HG02884 (cell line): ENCODE measurements around the gene ARID1B.

Experiments used
- ATAC-seq: cut with Tn5 transposase; IDR thresholded peaks from one replicate; pipeline ENCODE4 v1.9.1; 2021; ENCODE audit warnings: mild to moderate bottlenecking, moderate library complexity; ENCODE audit not compliant: unreplicated experiment

The ARID1B gene

DNA sequence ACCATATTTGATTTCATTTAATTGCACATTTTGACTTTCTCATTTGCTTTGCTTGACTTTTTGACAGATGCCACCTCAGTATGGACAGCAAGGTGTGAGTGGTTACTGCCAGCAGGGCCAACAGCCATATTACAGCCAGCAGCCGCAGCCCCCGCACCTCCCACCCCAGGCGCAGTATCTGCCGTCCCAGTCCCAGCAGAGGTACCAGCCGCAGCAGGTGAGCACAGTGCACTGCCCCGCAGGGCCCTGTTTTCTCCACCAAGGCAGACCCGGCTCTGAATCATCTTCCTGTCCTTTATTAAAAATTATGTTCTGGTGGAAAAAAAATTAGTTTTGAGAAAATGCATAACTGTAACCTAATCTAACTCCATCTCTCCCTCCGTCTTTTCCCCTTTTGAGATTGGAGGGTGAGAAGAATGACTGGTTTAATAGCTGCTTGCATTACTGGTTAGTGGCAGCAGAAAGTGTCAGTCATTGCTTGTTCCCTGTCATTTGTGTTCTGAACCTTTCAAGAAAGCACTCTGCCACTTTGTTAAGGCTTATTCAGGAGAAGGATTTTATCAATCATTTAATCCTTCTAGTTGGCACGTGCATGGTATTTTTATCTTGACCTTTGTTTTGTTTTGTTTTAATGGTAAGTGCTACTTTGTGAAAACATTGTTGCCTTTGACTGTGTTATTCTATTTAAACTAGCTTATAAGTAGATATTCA, 124.3 kb downstream of the ARID1B start:
- ATAC-seq, result no peak

DNA sequence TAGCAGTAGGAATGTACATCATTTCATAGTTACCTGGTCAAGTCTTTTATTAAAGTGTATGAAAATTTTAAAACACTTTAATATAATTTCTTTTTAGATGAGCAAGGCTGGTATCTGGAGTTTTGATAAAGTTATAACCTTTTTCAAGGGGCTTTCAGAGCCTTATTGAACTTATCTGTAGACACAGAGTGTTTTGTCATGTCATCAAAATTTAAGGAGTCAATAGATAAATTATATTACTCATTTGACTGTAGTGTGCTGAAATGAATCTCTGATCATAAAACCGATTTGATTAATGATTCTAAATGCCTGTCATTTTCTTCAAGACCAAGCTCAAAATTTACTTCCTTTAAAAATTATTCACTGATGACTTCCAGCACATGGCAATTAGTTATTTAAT, 125.6 kb downstream of the ARID1B start:
- no peak for ATAC-seq

DNA sequence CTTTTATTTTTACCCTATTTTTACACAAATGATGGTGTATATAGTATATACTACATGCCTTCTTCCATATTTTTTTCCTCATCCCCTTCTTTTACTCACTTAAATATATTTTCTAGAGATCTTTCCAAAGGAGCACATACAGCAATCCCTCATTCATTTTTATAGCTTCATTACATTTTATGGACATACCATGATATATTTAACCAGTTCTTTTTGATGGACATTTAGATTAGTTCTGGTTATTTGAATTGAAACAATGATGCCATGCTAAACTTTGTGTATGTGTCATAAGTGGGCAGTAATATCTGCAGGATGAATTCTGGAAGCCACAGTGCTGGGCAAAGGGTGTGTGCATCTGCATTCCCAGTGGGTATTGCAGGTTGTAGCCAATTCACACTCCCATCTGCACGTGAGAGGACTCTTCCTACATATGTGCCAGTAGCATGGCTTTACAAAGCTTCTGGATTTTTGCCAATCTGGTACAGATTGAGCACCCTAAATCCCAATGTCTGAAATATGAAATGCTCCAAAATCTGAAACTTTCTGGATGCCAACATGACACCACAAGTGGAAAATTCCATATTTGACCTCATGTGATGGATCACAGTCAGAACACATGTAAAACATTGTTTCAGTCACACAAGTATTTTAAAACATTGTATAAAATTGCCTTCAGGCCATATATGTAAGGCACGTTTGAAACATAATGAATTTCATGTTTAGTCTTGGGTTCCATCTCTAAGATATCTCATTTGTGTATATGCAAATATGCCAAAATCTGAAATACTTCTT, 127.2 kb downstream of the ARID1B start:
- no peak for ATAC-seq

DNA sequence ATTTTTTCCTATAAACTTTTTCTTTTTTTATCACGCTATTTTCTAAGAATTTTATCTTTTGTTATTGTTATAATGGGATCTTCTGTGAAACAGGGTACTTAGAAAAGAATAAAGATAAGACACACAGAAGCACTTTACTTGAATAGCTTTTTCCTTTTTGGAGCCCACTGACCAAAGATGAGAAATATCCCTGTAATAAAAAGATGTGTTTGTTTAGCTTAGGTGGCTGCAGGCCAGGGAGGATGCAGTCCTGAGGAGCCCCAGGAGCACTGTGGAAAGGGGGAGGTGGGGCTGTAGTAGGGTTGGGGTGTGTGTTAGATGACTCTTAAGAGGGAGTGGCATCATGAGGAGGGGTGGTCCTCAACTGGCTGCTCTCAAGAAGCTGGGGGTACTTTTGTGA, 128.6 kb downstream of the ARID1B start:
- ATAC-seq, result no peak

DNA sequence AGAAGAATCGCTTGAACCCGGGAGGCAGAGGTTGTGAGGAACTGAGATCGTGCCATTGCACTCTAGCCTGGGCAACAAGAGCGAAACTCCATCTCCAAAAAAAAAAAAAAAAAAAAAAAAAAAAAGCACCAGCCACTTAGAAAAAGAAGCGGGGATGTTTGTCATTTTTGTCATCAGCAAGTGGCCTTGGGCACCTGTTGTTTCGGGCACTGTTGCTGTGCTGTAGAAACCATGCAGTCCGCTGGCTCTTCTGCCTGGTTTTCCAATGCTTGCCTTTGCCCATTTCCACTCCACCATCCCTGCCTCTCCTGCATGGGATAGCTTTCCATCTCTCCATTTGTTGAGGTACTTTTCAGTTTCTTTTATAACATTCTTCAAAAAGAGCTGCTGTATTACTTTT, 129.3 kb downstream of the ARID1B start:
- no peak for ATAC-seq

DNA sequence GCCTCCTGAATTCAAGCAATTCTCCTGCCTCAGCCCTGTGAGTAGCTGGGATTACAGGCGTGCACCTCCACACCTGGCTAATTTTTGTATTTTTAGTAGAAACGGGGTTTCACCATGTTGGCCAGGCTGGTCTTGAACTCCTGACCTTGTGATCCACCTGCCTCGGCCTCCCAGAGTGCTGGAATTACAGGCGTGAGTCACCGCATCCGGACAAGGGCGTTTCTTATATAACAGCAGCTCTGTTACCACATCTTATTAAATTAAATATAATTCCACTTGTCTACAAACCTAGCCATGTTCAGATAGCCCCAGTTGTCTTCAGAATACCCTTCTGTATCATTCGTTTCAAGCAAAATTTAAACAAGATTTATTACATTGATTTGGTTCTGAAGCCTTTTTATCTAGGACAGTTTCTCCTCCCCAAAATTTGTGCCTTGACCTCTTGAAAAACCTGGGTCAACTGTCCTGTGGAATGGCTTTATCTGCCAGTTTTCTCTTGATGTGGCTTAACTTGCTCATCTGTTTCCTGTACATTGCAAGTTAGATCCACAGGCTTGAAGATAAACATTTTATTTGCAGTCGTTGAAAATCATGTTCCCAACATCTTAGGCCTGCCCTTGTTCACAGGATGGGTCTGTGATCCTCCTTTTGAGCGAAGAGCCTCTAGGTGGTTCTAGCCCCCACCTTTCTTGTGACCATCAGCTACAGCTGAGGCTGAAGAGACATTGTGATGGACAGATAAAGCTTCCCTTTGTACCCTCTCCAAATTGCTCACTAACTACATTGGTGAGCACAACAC, 132.2 kb downstream of the ARID1B start:
- ATAC-seq, result no peak

DNA sequence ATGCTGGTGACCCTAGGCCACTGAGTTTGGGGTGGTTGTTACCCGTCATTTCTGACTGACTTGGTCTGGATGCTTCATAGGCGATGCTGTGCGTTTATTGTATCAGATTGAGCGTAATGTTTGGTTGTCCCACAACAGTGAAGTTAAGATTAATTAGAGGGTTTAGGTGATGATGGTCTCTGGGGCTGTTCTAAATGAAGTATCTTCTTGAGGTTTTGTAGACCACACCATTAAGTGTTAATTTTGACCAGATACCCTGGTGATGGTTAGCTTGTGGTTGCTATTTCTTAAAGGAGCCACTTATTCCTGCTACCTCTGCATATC, 132.8 kb downstream of the ARID1B start:
- ATAC-seq, result no peak

DNA sequence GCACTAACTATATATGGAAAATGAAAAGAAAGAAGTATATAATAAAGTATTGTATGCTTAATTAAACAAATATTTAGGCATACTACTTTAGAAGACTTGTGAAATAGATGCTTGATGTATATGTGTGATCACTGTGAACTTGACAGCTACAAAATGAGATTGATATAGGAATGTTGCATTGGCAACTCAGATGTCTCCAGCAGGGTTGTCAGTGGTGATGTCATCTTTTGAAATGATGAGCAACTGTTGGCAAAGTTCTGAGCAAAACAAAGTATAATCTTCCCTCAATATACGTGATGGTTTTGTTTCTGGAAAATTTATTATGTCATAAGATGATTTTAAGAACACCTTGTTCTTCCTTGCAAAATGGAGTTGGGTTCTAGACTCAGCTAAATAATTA, 133.8 kb downstream of the ARID1B start:
- ATAC-seq, result no peak

DNA sequence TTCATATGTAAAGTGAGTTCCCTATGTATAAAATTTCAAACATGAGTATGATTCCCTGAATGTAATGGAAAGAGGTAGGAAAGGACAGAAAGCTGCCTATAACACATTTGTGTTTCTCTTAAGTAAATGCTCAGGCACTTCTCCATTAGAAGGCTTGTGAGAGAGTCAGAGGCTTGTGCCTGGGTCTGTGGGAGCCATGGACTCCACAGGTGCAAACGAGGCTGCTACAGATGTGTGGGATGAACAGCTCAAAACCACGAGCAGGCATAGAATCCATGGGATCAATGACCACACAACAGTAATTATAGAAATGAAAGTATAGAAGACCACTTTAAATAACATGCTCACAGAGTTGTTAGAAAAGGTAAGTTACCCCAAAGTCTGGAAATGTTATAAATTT, 134.4 kb downstream of the ARID1B start:
- no peak for ATAC-seq

DNA sequence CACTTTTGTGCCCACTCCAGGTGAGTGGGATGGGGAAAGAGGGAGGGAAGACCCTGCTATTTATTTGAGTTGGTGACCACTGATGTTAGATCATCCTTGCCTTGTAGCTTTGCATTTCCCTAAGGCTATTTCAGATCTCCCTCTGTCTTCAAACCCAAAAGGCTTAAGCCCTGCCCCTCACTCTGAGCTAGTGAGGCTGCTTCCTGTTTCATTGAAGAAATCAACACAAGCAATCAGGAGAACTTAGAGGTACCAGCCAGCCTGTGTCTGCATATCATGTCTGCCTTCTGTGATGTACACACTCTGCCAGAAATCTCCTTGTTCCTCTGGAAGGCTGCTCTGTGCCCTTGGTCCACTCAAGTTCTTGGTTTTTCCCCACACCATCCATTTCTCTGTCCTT, 135.3 kb downstream of the ARID1B start:
- no peak for ATAC-seq

DNA sequence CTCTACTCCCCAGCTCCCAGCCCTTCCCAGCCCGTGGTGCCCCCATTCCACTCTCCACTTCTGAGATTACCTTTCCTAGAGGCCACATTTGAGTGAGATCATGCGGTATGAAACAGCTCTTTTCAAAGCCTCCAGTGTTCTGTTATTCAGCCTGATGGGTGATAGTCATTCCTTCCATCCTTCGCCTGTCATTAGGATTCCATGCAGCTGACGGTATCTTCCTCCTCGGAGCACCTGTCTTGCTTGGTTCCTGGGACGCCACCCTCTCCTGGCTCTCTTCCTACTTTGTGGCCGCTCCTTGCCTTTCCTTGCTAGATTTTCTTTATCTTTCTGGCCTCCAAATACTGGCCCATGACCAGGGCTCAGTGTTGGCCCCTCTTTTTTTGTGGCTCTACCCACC, 137.0 kb downstream of the ARID1B start:
- ATAC-seq, result no peak

DNA sequence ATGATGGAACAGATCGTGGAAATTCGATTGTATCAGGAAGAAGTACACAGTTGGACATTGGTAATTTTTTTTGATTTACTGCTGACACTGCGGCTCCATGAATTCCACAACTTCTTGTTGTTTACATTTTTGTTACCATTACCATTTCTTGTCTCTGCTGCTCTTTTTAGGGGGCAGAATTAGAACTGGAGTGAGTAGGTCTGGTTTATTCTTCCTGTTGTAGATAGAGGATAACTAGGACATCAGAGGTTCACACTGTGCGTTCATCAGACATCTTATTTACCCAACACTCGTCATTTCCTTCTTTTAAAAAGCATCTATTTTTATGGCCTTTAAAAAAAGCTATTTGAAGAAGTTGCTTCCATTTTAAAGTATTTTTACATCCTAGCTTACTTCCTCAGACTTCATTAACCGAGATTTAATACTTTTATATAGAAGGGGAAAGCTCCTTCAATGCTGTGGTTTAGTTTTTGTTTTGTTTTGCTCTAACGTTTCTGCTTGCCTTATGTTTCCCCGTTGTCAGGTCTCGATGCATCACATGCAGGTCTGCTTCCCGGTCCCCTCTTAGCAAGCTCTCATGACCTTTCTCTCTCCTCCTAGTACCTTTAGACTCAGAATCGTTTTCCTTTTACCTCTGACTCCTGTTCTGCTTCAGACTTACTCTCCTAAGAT, 139.1 kb downstream of the ARID1B start:
- ATAC-seq, result no peak

DNA sequence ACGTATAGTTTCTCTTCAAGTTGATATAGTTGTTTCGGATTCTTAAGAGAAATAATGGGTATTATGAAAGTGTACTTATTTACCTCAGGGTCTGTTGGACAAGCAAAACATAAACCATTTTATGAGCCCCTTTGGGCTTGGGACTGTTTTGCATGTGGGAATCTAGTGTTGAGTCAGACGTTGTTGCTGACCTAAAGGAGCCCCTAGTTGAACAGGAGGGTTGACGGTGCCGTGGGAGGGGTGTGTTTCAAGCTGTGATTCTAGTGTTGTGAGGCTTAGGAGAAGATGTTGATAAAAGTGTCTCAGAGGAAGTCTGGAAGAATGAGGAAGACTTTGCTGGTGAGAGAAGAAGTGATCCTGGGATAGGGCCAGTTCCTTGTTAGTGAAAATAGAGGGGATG, 140.0 kb downstream of the ARID1B start:
- ATAC-seq, result peak; percentile 79

DNA sequence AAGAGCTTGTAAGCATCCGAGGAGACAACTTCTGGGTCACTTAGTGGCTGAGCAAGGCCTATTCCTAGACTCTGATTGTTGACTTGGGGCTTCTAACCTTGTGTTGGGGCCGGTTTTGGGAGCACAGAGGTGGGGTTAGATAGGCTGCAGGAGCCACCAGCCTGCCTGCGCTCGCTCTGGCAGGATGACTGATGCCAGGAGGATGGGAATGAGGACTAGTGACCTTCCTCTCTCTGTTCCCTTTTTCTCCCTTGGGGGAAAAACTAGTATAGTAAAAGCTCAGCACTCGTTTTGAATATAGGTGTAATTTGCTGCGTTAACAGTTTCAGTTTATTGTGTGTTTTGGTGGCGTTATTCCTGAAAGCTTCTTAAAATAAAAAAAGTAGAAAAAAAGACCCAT, 141.5 kb downstream of the ARID1B start:
- no peak for ATAC-seq

DNA sequence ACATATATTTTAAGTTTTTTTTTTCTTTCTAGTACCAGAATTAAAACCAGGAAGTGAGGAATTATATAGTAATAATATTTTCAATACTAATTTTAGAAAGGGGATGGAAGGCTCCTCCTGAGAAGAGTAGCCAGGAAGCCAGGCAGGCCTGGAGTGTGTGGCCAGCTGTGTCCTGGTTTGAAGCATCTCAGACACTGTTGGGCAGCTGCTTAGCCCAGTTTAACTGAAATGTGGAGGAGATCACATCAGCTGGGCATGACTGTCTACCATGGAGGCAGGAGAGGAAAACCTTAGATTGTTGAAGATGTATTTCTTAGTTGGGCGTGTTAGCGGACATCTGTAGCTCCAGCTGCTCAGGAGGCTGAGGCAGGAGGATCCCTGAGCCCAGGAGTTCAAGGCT, 142.2 kb downstream of the ARID1B start:
- ATAC-seq, result no peak

DNA sequence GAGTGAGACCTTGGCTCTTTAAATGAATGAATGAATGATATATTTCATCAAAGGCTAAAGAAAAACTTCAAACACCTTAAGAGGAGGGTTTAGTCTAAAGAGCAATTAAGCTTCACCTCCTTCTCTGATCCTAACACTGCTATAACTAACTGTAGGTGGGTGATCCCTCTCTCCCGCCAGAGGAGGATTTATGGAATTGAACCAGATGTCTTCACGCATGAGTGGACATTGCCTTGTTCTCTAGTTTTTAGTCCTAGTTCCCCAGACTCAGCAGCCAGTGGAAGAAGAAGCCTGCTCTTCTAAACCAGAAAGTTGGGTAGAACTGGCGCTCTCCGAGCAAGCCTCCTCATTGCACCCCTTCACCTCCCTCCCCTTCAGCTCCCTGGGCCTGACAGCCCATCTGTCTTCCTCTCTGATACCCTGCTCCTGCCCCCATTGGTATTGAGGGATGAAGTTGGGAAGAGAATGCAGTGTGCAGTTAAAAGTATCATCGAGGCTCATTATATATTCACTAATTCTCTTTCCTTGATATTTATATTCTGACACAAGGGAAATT, 142.7 kb downstream of the ARID1B start:
- ATAC-seq, result no peak

DNA sequence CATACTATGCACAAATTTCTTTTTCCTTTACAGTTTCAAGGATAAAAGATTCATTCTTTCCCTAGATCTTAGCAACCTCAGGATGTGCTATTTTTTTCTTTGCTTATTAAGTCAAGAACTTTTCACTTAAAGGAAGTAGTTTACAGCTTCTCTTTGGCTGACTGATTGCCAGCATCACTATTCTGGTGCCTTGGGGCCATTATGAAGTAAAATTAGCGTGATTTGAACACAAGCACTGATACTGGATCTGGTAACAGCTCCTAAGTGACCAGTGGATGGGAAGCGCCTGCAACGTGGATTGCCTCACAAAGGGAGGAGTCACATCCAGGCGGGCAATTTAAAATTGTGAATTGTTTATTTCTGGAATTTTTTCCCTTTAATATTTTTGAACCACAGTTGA, 147.1 kb downstream of the ARID1B start:
- no peak for ATAC-seq

DNA sequence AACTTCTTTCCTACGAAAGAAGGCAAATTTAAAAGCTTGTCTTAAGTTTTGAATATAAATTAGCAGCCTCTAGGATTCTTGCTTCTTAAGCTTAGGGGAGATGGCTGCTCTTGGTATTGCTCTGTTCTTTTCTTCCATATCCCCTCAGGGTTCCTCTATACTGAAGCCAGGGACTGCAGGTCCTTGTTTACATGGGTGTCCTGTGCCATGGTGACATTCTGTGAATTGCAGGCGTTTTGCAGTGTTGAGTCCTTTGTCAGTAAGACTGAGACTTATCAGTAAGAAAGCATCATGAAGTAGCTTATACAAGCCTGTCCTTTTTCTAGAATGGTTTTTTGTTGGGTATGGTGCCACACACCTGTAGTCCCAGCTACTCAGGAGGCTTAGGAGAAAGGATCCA, 147.8 kb downstream of the ARID1B start:
- no peak for ATAC-seq

DNA sequence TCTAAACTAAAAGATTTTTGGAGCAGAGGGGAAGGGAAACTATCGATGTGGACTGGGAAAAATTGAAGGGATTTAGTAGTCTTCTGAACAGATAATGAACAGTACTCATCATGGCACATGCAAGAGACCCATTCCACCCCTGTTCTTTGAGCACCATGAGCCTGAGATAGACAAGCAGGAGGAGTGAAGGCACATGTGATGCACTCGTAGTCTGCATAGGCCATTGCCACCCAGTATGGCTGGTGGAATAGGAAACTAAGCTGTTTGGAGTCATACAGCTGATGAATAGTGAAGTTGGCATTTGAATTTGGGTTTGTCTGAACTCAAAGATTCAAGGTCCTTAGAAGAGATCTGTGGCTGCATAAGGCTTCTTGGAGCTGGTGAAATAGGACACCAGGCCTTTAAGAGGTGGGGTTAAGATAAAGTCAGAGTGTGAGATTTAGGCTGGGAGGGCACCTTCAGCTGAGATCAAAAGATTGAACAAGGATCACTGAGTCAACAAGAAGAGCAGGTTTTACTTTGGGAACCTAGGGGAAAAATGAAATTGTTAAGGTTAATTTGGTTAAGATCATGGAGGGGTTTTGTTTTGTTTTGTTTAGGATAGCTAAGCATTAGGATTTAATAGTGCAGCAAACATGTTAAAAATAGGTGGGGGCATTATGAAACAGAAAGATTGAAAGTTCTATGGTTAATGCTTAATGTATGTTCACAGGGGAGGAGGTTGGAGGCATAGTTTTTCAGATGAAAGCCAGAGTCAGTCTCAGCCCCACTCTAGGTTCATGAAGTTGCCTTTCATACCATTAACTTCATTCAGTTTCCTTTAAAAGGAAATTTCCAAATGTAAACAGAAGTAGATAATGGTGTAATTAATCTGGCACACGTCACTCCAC, 148.8 kb downstream of the ARID1B start:
- peak; percentile 64 for ATAC-seq

DNA sequence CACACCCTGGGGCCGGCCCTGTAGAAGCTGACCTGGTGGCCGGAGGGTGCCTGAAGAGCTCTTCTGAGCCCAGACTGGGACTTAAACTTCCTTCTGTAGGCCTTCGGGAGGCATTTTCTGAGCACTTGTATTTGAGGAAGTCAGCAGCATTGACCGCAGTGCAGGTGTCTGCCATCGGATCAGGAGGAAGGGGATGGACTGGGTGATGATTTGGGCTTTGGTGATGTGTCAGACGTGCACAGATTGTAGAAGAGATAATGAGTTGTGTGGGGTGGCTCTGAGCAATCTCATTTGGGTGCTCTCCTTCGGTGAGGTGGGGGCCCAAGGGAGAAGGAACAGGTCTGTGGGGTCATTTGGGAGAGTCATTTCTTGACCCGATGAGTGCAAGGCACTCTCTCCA, 150.9 kb downstream of the ARID1B start:
- no peak for ATAC-seq
